HG03139 (cell line): Measurements from ENCODE around the gene PPFIBP1.
"Not testable (repeated sequence)": the region's sequence is repeated elsewhere in the genome, so short reads cannot be mapped to it uniquely, and the experiment has no call there.

ENCODE experiments used
- ATAC-seq: cut with Tn5 transposase; IDR thresholded peaks from one replicate; pipeline ENCODE4 v1.9.1; 2021; ENCODE audit not compliant: unreplicated experiment

Gene PPFIBP1

GRCh38 chr12:27622436-27623195 lies 98.6 kb downstream of the PPFIBP1 start:
- ATAC-seq = no peak

- ATAC-seq = no peak
Observed at GRCh38 chr12:27623645-27624044, 99.6 kb downstream of the PPFIBP1 start.

- no peak for ATAC-seq
Observed at GRCh38 chr12:27624586-27624985, 100.6 kb downstream of the PPFIBP1 start.

GRCh38 chr12:27627123-27627852 lies 103.3 kb downstream of the PPFIBP1 start:
- no peak for ATAC-seq

- ATAC-seq = not testable (repeated sequence)
Observed at GRCh38 chr12:27627853-27628469, 104.0 kb downstream of the PPFIBP1 start.

- not testable (repeated sequence) for ATAC-seq
Observed at GRCh38 chr12:27630219-27630618, 106.2 kb downstream of the PPFIBP1 start.

GRCh38 chr12:27631365-27631764 lies 107.4 kb downstream of the PPFIBP1 start:
- no peak for ATAC-seq

- ATAC-seq = no peak
Observed at GRCh38 chr12:27631813-27632491, 107.9 kb downstream of the PPFIBP1 start.

GRCh38 chr12:27635349-27635972 lies 111.5 kb downstream of the PPFIBP1 start:
- ATAC-seq = no peak

GRCh38 chr12:27636569-27636968 lies 112.6 kb downstream of the PPFIBP1 start:
- not testable (repeated sequence) for ATAC-seq

- ATAC-seq = no peak
Observed at GRCh38 chr12:27637524-27637923, 113.5 kb downstream of the PPFIBP1 start.

GRCh38 chr12:27639265-27639664 lies 115.3 kb downstream of the PPFIBP1 start:
- no peak for ATAC-seq

- ATAC-seq = not testable (repeated sequence)
Observed at GRCh38 chr12:27640566-27641200, 116.7 kb downstream of the PPFIBP1 start.

- ATAC-seq = not testable (repeated sequence)
Observed at GRCh38 chr12:27642361-27642760, 118.4 kb downstream of the PPFIBP1 start.

GRCh38 chr12:27642892-27643291 lies 118.9 kb downstream of the PPFIBP1 start:
- ATAC-seq = not testable (repeated sequence)

- ATAC-seq = no peak
Observed at GRCh38 chr12:27644158-27644845, 120.3 kb downstream of the PPFIBP1 start.

GRCh38 chr12:27645671-27646070 lies 121.7 kb downstream of the PPFIBP1 start:
- no peak for ATAC-seq

- ATAC-seq = no peak
Observed at GRCh38 chr12:27646149-27646548, 122.1 kb downstream of the PPFIBP1 start.

GRCh38 chr12:27650011-27650410 lies 126.0 kb downstream of the PPFIBP1 start:
- no peak for ATAC-seq

GRCh38 chr12:27651201-27651600 lies 127.2 kb downstream of the PPFIBP1 start:
- ATAC-seq = no peak
